Activated CD8-positive, alpha-beta T cell treated with anti-CD3 and anti-CD28 coated beads for 36 hours (primary cell): ENCODE data around the gene ABHD15. TPM values are rescaled to one million over a fixed set of nuclear protein-coding genes. Genes with fewer than 3 reads are reported as not detected.

ENCODE experiments used
- ATAC-seq: fragments of 200-7000 bp; cut with Tn5 transposase; one replicate; pipeline ENCODE4 v1.10.0; 2021; ENCODE audit warnings: mild to moderate bottlenecking, moderate library complexity
- CTCF ChIA-PET: fragments of 350-600 bp; sonication (Branson Sonifier 250); formaldehyde crosslinking; loops from one replicate; lab custom pipeline; 2021; ENCODE audit warnings: antibody characterized with exemption; lab: Charles Lee
- POLR2A ChIA-PET: fragments of 350-600 bp; sonication (Branson Sonifier 250); formaldehyde crosslinking; loops from one replicate; lab custom pipeline; 2021; ENCODE audit warnings: antibody characterized with exemption; lab: Charles Lee
- DNase-seq: peaks from one replicate; pipeline ENCODE4 v3.0.0-alpha.2; 2020
- H3K27ac Mint-ChIP-seq: one replicate; pipeline ENCODE4 v1.8.0; 2021; ENCODE audit warnings: mild to moderate bottlenecking, mixed read lengths
- H3K27me3 Mint-ChIP-seq: one replicate; pipeline ENCODE4 v1.8.0; 2021; ENCODE audit warnings: mixed read lengths
- H3K36me3 Mint-ChIP-seq: one replicate; pipeline ENCODE4 v1.8.0; 2021; ENCODE audit warnings: low read depth, mixed read lengths
- H3K4me1 Mint-ChIP-seq: one replicate; pipeline ENCODE4 v1.8.0; 2021; ENCODE audit warnings: low read depth, mixed read lengths
- H3K4me3 Mint-ChIP-seq: one replicate; pipeline ENCODE4 v1.8.0; 2021; ENCODE audit warnings: mild to moderate bottlenecking, moderate library complexity, mixed read lengths
- H3K9me3 Mint-ChIP-seq: one replicate; pipeline ENCODE4 v1.8.0; 2021; ENCODE audit warnings: mixed read lengths
- intact Hi-C: fragments of 100-400 bp; cut with micrococcal nuclease; formaldehyde crosslinking; loops from one replicate; pipeline ENCODE4 v1.10.0; 2022
- total RNA-seq, 2 experiments: library from RNA; stranded (reverse); gene quantifications; one replicate each; pipeline ENCODE4 v1.2.3, GENCODE V29; 2021
- TF ChIP-seq, protein P1 (sequence below): fragments of 200-600 bp; IDR thresholded peaks from one replicate; pipeline ENCODE4 v1.8.0; 2022; ENCODE audit warnings: antibody characterized with exemption, mild to moderate bottlenecking

Gene ABHD15
- total RNA-seq, 2 experiments from 2014 or later, result 9.7 to 10.1 TPM

DNA sequence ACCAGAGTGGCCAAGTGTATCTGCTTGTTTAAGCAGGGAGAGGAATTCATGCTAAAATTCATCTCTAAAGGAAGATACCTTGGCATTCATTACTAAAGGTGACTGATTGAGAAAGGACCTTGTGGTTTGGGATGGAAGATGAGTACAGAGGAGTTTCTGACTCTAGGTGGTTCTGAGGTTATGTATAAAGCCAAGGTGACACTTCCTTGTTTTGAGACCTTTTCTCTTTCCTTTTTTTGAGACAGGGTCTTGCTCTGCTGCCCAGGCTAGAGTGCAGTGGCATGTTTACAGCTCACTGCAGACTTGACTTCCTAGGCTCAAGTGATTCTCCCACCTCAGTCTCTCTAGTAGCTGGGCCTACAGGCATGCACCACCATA, 9.1 kb downstream of the ABHD15 start:
- Mint-ChIP-seq H3K4me3 (no peak overlapping the region), H3K9me3 (no peaks in the 10 kb centered on the region), H3K27me3 (no peaks in the 10 kb centered on the region), H3K4me1 (peaks cover 25% of the 10 kb centered on the region), H3K36me3 (peaks cover 7% of the 10 kb centered on the region), H3K27ac (no peak overlapping the region)
- POLR2A ChIA-PET, result interaction anchor here (0.8 kb wide), 1 partner anchor 60 kb away, joined by 3 read pairs; no protein-coding TSS in a partner anchor
- TF ChIP-seq, protein P1, sequence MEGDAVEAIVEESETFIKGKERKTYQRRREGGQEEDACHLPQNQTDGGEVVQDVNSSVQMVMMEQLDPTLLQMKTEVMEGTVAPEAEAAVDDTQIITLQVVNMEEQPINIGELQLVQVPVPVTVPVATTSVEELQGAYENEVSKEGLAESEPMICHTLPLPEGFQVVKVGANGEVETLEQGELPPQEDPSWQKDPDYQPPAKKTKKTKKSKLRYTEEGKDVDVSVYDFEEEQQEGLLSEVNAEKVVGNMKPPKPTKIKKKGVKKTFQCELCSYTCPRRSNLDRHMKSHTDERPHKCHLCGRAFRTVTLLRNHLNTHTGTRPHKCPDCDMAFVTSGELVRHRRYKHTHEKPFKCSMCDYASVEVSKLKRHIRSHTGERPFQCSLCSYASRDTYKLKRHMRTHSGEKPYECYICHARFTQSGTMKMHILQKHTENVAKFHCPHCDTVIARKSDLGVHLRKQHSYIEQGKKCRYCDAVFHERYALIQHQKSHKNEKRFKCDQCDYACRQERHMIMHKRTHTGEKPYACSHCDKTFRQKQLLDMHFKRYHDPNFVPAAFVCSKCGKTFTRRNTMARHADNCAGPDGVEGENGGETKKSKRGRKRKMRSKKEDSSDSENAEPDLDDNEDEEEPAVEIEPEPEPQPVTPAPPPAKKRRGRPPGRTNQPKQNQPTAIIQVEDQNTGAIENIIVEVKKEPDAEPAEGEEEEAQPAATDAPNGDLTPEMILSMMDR, result no peak
- ATAC-seq (peak; percentile 62), DNase-seq (no peak)
- CTCF ChIA-PET, result interaction anchor here (3.5 kb wide), 1 partner anchor 188 kb away, joined by 14 read pairs; no protein-coding TSS in a partner anchor
- intact Hi-C loops, result no loop called here

DNA sequence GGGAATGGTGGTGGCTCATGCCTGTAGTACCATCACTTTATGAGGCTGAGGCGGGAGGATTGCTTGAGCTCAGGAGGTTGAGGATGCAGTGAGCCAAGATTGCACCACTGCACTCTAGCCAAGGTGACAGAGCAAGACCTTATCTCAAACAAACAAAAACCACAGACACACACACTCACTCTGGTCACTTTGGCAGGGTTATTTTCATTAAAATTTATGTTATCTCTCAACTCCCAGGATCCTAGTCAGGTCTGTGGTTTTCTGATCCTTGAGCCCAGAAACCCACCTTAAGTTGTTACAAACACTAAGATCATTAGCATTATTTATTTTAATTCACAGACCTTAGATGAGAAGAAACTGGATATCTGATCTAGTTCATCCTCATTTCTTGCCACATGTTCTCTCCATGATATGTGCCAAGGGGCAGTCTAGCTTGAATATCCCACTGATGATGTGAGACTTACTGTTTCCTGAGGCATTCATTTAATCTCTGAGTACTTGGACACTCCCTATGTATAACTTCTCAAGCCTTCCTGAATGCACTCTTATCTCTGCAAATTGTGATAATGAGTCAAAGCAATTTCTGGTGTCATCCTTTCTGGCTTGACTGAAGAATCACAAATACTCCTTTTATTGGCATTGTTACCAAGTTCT, 9.6 kb downstream of the ABHD15 start:
- Mint-ChIP-seq H3K9me3 (no peaks in the 10 kb centered on the region), H3K27ac (no peak overlapping the region), H3K36me3 (peaks cover 3% of the 10 kb centered on the region), H3K4me1 (peaks cover 21% of the 10 kb centered on the region), H3K27me3 (no peaks in the 10 kb centered on the region), H3K4me3 (no peak overlapping the region)
- TF ChIP-seq, protein P1, result no peak
- CTCF ChIA-PET, result interaction anchor here (0.6 to 3.5 kb wide), 3 partner anchors 15 to 337 kb away, joined by 3 to 14 read pairs (median 3); no protein-coding TSS in a partner anchor
- DNase-seq, result no peak
- POLR2A ChIA-PET, result interaction anchor here (0.8 to 1.2 kb wide), 2 partner anchors 8 to 187 kb away, joined by 3 to 5 read pairs; no protein-coding TSS in a partner anchor
- peak; percentile 50 for ATAC-seq
- intact Hi-C loops, result no loop called here

DNA sequence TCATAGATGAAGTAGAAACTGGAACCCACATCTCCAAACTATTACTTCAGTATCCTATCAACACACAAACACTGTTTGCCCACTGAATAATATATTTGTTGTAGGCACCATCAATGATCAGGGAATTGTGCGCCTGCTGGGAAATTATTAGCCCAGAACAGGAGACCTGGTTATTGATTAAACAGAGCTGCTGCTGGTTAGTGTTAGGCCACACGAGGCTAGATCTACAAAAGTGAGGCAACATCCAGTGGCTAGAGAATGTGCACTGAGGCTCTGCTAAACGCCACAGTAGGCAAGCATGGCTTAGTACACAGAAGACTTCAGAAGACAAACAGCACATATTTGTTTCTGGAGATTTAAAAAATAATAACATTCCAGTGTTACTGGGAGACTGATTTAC, 11.0 kb downstream of the ABHD15 start:
- H3K4me3 Mint-ChIP-seq, result no peak overlapping the region
- intact Hi-C loops, result no loop called here
- DNase-seq, result no peak
- CTCF ChIA-PET, result interaction anchor here (0.5 to 3.5 kb wide), 2 partner anchors 54 to 186 kb away, joined by 4 to 14 read pairs; no protein-coding TSS in a partner anchor
- POLR2A ChIA-PET, result interaction anchor here (0.8 to 1.2 kb wide), 3 partner anchors 10 to 20 kb away, joined by 3 read pairs; no protein-coding TSS in a partner anchor
- ATAC-seq, result no peak
- H3K27ac Mint-ChIP-seq, result no peak overlapping the region
- H3K27me3 Mint-ChIP-seq, result no peaks in the 10 kb centered on the region
- no peaks in the 10 kb centered on the region for H3K36me3 Mint-ChIP-seq
- H3K9me3 Mint-ChIP-seq, result no peaks in the 10 kb centered on the region
- peaks cover 14% of the 10 kb centered on the region for H3K4me1 Mint-ChIP-seq
- TF ChIP-seq, protein P1, result no peak

DNA sequence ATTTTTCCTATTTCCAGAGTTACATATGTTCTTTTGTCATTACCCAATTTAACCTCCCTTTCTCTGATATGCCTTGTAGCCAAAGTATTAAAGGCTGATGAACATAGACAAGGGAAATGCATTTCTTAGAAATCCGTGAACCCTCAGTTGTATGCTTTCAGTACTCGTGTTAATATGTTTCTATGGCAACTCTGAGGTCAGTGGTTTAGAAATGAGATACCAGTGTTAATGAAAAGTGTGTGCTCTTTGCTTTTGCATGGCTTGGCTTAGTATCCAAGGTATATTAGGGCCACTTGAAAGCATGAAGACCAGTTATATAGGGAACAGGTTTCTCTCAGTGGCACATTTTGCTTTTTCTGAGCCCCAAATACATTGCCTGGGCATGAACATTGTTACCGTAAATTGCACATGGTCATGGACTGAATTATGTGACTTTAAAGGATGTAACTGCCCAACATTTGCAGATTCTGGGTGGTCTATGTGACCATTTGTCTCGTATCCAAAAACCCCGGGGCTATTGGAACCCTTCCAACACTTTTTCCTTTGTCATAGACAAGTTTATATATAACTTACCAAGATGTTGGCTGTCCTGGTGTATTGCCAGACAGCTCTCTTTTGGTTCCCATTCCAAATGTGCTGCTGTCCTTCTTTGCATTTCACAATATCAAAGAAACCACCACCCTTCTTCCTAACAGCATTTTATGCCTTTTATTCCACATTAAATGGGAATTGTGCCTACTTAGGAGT, 17.5 kb downstream of the ABHD15 start:
- ATAC-seq, result peak; percentile 76
- H3K27ac Mint-ChIP-seq, result no peak overlapping the region
- H3K4me1 Mint-ChIP-seq, result peaks cover 17% of the 10 kb centered on the region
- H3K9me3 Mint-ChIP-seq, result no peaks in the 10 kb centered on the region
- DNase-seq, result no peak
- H3K4me3 Mint-ChIP-seq, result no peak overlapping the region
- H3K27me3 Mint-ChIP-seq, result no peaks in the 10 kb centered on the region
- TF ChIP-seq, protein P1, result no peak
- intact Hi-C loops, result no loop called here
- ChIA-PET CTCF (interaction anchor here (1.7 kb wide), 1 partner anchor 179 kb away, joined by 7 read pairs; no protein-coding TSS in a partner anchor), POLR2A (no interaction called here)
- H3K36me3 Mint-ChIP-seq, result peaks cover 1% of the 10 kb centered on the region
